ENCODE measurements around the gene PTPRN. TPM values are rescaled to one million over a fixed set of nuclear protein-coding genes. Genes with fewer than 3 reads are reported as not detected.
A peak's percentile ranks its signal among the peaks of the same experiment; 100 is the strongest.
"Not testable (repeated sequence)": the region's sequence is repeated elsewhere in the genome, so short reads cannot be mapped to it uniquely, and the experiment has no call there.

The PTPRN gene
- total and polyA plus RNA-seq, 11 donors, result 0.12 to 0.93 (median 0.39) TPM; not detected in 7

- no peak for ATAC-seq
- Histone ChIP-seq H3K9me3 (no peaks in the 10 kb centered on the region), H3K27me3 (no peaks in the 10 kb centered on the region), H3K4me1 (peaks cover 0 to 12% (median 0%) of the 10 kb centered on the region in 12 donors), H3K4me3 (no peak overlapping the region), H3K36me3 (no peaks in the 10 kb centered on the region), H3K27ac (no peak overlapping the region)
- TF ChIP-seq POLR2A (IDR thresholded peaks at IDR 0.05) (no peak), CTCF (IDR thresholded peaks at IDR 0.05) (no peak)
- peak in 1 of 5 donors; percentile 1 for DNase-seq
- 94 to 100% (median 100%) methylated on average over 1 of the region's 1 CpG for WGBS, 4 donors
- intact Hi-C loops (cut with DNase I), result no loop called here
These were observed 42.3 kb downstream of the PTPRN start for GRCh38 chr2:219266886-219267285.

- TF ChIP-seq POLR2A (IDR thresholded peaks at IDR 0.05) (no peak), CTCF (IDR thresholded peaks at IDR 0.05) (no peak)
- no peak for ATAC-seq
- H3K27me3 ChIP-seq, result no peaks in the 10 kb centered on the region
- H3K9me3 ChIP-seq, result no peaks in the 10 kb centered on the region
- DNase-seq, result peak in 1 of 5 donors; percentile 8
- H3K4me1 ChIP-seq, result peaks cover 0 to 12% (median 0%) of the 10 kb centered on the region in 12 donors
- intact Hi-C loops (cut with DNase I), result no loop called here
- no peak overlapping the region for H3K4me3 ChIP-seq
- H3K27ac ChIP-seq, result no peak overlapping the region
- no peaks in the 10 kb centered on the region for H3K36me3 ChIP-seq
- 64 to 81% (median 77%) methylated on average over 5 of the region's 5 CpGs for WGBS, 4 donors
These were observed 43.0 kb downstream of the PTPRN start for GRCh38 chr2:219266232-219266631.

GRCh38 chr2:219261024-219261855 is 48.0 kb downstream of the PTPRN start:
- Histone ChIP-seq H3K36me3 (no peaks in the 10 kb centered on the region), H3K27me3 (peaks cover 0 to 15% (median 0%) of the 10 kb centered on the region in 9 donors), H3K4me3 (no peak overlapping the region), H3K27ac (no peak overlapping the region), H3K9me3 (no peaks in the 10 kb centered on the region), H3K4me1 (no peaks in the 10 kb centered on the region)
- 37 to 47% (median 45%) methylated on average over 5 of the region's 5 CpGs for WGBS, 4 donors
- ATAC-seq (no peak), DNase-seq (no peak)
- TF ChIP-seq CTCF (IDR thresholded peaks at IDR 0.05) (no peak), POLR2A (IDR thresholded peaks at IDR 0.05) (no peak)
- intact Hi-C loops (cut with DNase I), result no loop called here

GRCh38 chr2:219258942-219259341 is 50.3 kb downstream of the PTPRN start:
- H3K4me3 ChIP-seq; DNase-seq; intact Hi-C loops (cut with DNase I); H3K27ac ChIP-seq; H3K9me3 ChIP-seq; ATAC-seq; H3K36me3 ChIP-seq: not testable (repeated sequence)
- Histone ChIP-seq H3K27me3 (peaks cover 0 to 24% (median 5%) of the 10 kb centered on the region in 9 donors), H3K4me1 (peaks cover 0 to 12% (median 9%) of the 10 kb centered on the region in 12 donors)
- WGBS, 4 donors, result 88 to 89% (median 88%) methylated on average over 10 of the region's 10 CpGs
